Renal cortex interstitium (tissue), 15 donors: ENCODE measurements around the gene CEP85. TPM values are rescaled to one million over a fixed set of nuclear protein-coding genes. Genes with fewer than 3 reads are reported as not detected.

ENCODE experiments used
- DNase-seq, 11 donors: peaks; one replicate each; pipeline ENCODE4 v3.0.0-alpha.2; 2013; ENCODE audit warnings: low read depth in 9 of 11, low spot score in 4 of 11; ENCODE audit errors: extremely low read depth in 1 of 11
- long read RNA-seq, 16 experiments: transcript quantifications; one replicate each; lab custom pipeline, GENCODE V29; 2026
- polyA plus RNA-seq, 3 donors: library from polyadenylated mRNA; unstranded; fragments of 120-200 nt; gene quantifications; one replicate each; pipeline ENCODE4 v1.2.1, GENCODE V29; 2013; ENCODE audit not compliant: insufficient read length in 3 of 3

Gene CEP85, protein sequence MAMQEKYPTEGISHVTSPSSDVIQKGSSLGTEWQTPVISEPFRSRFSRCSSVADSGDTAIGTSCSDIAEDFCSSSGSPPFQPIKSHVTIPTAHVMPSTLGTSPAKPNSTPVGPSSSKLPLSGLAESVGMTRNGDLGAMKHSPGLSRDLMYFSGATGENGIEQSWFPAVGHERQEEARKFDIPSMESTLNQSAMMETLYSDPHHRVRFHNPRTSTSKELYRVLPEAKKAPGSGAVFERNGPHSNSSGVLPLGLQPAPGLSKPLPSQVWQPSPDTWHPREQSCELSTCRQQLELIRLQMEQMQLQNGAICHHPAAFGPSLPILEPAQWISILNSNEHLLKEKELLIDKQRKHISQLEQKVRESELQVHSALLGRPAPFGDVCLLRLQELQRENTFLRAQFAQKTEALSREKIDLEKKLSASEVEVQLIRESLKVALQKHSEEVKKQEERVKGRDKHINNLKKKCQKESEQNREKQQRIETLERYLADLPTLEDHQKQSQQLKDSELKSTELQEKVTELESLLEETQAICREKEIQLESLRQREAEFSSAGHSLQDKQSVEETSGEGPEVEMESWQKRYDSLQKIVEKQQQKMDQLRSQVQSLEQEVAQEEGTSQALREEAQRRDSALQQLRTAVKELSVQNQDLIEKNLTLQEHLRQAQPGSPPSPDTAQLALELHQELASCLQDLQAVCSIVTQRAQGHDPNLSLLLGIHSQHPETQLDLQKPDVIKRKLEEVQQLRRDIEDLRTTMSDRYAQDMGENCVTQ
- 10 to 100 TPM; 16.9 to 21.1 (median 17.9) TPM for polyA plus RNA-seq
- long read RNA-seq, donor 1: 0 reads
- long read RNA-seq, donor 2, partial matches to known transcripts: 0 of 1 reads
- long read RNA-seq, donor 2, other reads (novel, unspliced or antisense): 0 of 1 reads
- long read RNA-seq, donor 3, partial matches to known transcripts: 0 of 1 reads
- long read RNA-seq, donor 3, other reads (novel, unspliced or antisense): 0 of 1 reads
- long read RNA-seq, donor 4, partial matches to known transcripts: 0 of 1 reads
- long read RNA-seq, donor 4, other reads (novel, unspliced or antisense): 0 of 1 reads
- long read RNA-seq, donor 5: 0 reads
- long read RNA-seq, donor 6, partial matches to known transcripts: 8 of 9 reads
- long read RNA-seq, donor 6, other reads (novel, unspliced or antisense): 0 of 9 reads
- long read RNA-seq, donor 7: 0 reads
- long read RNA-seq, donor 8, partial matches to known transcripts: 9 of 10 reads
- long read RNA-seq, donor 8, other reads (novel, unspliced or antisense): 0 of 10 reads
- long read RNA-seq, donor 9: 0 reads
- long read RNA-seq, donor 10: 0 reads
- long read RNA-seq, donor 11, partial matches to known transcripts: 0 of 1 reads
- long read RNA-seq, donor 11, other reads (novel, unspliced or antisense): 0 of 1 reads
- long read RNA-seq, donor 12: 0 reads
- long read RNA-seq, donor 13, partial matches to known transcripts: 0 of 2 reads
- long read RNA-seq, donor 13, other reads (novel, unspliced or antisense): 0 of 2 reads
- long read RNA-seq, donor 14: 0 reads
- long read RNA-seq, donor 15: 0 reads
- long read RNA-seq, donor 16, partial matches to known transcripts: 5 of 5 reads
- long read RNA-seq, donor 16, other reads (novel, unspliced or antisense): 0 of 5 reads

DNA sequence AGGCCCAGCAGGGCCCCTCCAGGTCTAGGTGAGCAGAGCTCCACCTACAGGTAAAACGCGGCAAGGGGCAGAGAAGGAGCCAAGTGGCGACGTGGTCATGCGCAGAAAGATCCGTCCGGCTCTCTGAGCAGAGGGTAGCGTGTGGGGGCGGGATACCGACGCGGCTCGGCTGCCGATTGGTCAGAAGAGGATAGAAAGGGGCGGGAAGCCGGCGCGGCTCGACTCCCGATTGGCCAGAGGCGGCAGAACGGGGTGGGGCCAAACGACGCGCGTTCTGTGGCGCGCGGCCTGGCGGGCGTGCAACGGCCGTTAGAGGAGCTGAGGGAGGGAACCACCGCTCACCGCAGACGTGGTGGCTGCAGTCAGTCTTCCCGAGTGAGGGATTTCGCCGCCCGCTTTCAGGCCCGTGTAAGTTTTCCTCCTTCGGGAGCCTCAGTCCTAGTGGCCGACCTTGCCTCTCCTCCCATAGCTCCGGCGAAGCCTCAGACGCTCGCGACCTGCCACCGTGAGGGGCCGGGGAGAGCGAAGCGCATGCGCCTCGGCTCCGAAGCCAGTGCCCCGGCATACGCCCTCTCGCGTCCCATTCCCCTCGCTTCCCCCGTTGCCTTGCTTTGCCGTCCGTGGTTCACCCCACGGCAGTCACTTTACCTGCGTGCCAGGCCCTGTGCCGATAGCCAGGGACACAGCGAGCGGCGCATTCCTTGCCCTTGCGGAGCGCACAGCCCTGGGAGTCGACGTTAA lies at the start of gene CEP85:
TSS of gene CEP85 (plus strand) at position 298 of the 741 bp plus-strand sequence. CDS start 5,584 bp downstream, outside the sequence.
- peak; percentile 90 to 98 (median 94) for DNase-seq

DNA sequence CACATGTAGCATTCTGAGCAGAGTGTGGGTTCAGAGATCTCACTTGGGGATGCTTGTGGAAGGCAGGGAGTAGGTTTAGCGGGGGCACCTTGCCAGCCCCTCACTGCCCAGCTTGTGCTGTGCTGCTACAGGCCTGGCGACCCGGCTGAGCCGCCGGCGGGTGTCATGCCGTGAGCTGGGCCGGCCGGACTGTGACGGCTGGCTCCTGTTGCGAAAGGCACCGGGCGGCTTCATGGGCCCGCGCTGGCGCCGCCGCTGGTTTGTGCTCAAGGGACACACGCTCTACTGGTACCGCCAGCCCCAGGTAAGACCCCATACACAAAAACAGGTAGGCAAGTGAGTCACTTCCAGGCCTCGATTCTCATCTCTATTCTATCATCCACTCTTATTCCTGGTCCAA lies 49.1 kb upstream of the CEP85 start:
- no peak for DNase-seq

DNA sequence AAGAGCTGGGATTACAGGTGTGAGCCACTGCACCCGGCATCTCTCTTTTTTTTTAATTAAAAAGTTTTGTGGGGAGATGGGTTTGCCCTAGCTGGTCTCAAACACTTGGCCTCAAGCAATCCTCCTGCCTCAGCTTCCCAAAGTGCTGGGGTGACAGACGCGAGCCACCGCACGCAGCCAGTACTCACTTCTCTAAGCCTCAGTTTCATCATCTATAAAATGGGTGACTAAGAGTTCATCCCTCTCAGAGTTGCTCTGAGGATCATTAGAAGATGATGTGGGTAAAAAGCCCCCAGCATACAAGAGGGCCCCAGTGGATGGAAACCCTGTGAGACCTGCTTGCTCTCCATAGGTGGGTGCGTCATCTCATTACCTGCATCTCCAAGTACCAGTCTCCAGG lies 46.1 kb upstream of the CEP85 start:
- no peak for DNase-seq

DNA sequence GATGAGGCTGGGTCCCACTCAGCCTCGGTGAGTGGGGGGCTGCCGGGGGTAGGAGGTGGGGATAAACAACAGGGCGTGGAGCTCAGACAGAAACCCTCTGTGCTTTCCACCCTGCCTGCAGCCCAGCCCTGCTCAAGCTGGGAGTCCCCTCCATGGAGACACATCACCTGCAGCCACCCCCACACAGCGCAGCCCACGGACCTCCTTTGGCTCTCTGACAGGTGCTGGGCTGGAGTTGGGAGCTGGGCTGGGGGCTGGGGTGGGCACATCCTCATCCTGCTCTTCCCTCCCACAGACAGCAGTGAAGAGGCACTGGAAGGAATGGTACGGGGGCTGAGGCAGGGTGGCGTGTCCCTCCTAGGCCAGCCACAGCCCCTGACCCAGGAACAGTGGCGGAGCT lies 45.5 kb upstream of the CEP85 start:
- no peak for DNase-seq

DNA sequence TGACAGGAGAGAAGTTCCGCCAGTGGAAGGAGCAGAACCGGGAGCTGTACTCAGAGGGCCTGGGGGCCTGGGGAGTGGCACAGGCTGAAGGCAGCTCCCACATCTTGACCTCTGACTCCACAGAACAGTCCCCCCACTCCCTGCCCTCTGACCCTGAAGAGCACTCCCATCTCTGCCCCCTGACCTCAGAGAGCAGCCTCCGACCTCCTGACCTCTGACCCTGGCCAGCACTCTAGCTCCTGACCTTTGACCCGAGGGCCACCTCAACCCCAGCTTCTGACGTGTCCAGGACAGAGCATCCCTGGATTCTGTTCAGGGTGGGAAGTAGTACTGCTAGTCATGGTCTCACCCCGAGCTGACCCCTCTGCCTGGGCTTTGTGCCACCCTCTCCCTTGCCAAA lies 44.7 kb upstream of the CEP85 start:
- no peak for DNase-seq

DNA sequence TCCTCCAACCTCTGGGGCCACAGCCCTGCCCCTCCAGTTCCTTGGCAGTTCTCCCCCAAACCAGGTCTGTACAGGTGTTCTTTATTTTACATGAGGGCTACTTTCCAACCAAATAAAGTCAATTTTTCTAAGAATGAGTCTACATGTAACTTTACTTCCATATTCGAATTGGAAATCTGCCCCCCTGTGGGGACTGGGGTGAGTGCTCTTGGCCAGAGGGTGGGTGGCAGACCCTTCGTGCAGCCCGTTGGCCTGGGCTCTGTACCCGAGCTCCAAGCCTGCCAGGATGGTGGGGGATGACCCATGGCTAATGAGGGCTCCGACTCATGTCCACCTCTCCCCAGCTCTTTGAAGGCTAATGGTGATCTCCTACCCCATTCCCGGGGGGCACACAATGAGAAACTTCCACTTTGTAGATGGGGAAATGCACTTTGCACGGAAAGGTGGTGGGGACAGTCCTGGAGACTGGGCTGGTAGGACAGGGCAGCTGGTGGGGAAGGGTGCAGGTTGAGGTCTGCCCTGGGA lies 44.2 kb upstream of the CEP85 start:
- no peak for DNase-seq

DNA sequence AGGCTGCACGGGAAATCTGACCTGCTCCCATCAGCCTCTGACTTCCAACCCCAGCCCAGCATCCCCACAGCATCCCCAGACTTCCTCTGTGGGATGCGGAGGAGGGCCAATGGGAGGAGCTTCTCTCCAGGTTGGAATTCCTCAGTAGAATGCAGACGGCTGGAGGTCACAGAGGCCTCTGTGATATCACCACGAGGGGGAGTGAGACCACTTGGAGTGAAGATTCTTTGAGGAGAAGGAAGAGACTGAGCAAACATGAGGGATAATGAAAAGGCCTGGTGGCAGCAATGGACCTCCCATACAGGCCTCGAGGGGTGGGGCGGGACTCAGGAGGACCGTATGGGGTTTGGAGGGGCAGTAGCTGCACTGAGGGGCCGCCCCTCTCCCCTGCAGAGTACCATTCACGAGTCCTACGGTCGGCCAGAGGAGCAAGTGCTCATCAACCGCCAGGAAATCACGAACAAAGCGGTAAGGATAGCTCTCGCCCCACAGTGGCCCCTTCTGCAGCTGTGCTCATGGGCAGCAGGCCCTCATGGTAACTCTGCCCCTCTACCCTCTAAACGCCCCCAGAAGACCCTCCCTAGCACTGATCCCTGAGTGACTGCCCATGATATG lies 43.5 kb upstream of the CEP85 start, which contains the start of gene CATSPER4:
TSS of gene CATSPER4 (plus strand) at position 230 of the 615 bp plus-strand sequence. CDS start at position 256, 26 bp downstream.
- DNase-seq: peak in 6 of 11 donors; percentile 17 to 65 (median 54)

DNA sequence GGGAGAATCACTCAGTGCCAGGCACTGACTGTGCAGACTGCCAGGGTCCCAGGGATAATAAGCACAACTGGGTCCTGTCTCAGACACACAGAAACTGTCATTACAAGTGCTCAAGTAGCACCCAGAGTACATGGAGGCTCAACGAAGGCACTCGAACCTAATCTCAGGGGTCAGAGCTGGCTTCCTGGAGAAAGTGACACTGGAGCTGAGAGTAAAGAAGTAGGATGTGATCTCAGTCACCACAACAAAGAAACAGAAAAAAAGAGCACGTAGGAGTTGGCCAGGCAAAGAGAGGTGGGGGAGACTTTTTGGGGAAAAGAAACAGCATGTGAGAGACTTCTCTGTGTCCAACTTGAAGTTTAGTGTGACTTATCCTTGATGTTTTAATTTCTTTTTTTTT lies 42.3 kb upstream of the CEP85 start:
- no peak for DNase-seq

DNA sequence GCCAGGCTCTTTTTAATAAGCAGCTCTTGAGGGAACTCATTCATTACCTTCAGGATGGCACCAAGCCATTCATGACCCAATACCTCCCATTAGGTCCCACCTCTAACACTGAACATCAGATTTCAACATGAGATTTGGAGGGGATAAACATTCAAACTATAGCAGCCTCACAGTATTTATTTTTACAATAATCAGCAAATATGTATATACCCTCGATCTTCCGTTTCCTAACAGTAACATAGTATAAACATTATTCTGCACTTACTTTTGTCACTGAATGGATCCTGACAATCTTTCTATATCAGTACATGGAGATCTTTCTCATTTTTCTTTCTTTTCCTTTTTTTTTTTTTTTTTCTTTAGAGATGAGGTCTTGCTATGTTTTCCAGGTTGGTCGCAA lies 38.2 kb upstream of the CEP85 start:
- DNase-seq: no peak

DNA sequence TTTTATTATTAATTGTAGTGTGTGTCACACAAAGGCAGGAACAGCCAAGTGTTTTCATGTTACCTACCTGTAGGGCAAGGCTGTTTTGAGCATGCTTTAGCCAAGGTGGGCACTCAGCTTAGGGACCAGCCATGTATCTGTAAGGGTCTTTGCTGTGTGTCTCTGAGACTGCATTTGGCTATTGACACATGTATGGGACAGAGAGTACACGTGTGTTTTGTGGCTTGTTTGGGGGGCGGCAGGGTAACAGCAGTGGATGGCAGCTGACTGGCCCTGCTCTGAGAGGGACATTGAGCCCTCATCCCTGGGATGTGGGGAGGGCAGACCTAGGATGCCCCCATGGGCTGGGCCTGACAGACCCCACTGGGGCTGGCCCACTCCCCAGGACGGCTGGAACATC lies 36.7 kb upstream of the CEP85 start:
- DNase-seq: no peak

DNA sequence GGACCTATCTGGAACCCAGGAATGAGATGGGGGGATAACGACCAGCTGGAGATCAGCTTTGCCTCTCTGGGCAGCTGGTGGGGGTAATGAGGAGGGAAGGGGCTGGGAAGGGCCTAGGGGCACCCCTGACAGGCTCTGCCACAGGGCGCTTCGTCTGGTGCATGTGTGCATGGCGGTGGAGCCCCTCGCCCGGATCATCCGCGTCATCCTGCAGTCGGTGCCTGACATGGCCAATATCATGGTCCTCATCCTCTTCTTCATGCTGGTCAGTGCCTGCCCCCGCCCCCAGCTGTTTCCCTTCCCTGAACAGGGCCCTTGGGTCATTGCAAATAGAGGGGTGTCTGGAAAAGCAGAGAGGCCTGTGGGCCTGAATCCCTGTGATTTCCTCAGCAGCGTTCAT lies 36.2 kb upstream of the CEP85 start:
- no peak for DNase-seq

DNA sequence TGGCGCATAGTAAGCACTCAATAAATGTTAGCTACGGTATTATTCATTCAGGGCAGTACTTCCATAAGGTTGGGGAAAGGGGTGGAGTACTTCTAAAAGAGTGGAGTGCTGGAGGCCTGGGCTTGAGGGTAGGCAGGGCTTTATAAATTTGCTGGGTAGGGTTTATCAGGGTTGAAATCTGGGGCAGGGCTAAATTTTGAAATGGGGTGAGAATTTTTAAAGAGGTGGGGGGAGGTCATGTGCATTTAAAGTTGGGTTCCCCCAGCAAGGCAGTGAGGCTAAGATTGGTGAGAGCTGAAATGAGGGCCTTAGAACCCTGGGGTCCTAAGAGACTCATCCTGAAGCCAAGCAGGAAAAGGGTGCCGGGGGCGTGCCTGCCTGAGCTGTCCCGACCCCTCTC lies 33.6 kb upstream of the CEP85 start:
- no peak for DNase-seq

DNA sequence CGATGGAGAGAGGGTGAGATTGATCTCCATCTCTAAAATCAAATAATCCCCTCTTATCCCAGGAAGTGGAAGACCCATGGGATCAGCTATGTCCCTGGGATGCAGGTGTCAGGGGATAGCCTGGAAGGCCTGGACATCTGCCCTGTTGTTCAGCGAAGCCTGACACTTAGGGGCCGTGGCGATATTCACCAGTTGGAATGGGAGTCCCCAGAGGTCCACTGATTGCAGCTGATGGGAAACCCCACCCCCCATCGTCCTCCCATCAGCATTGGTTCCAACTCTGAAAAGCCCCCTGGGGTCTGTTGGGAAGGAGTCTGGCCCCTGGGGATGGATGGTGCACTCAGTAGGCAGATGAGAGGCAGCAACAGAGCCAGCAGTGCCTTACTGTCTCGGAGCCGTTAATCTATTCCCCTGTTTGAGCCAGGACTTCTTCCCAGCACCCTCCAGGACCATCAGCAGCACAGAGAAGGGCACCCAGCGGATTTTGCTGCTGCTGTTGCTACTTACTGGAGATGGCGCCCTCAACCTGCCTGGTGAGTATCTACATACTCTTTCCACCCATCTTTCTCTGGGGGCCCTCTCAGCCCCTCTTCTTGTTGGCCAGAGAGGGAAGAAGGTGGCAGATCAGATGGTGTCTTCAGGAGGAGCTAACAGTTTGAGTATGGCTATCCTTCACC lies 30.2 kb upstream of the CEP85 start:
- no peak for DNase-seq

DNA sequence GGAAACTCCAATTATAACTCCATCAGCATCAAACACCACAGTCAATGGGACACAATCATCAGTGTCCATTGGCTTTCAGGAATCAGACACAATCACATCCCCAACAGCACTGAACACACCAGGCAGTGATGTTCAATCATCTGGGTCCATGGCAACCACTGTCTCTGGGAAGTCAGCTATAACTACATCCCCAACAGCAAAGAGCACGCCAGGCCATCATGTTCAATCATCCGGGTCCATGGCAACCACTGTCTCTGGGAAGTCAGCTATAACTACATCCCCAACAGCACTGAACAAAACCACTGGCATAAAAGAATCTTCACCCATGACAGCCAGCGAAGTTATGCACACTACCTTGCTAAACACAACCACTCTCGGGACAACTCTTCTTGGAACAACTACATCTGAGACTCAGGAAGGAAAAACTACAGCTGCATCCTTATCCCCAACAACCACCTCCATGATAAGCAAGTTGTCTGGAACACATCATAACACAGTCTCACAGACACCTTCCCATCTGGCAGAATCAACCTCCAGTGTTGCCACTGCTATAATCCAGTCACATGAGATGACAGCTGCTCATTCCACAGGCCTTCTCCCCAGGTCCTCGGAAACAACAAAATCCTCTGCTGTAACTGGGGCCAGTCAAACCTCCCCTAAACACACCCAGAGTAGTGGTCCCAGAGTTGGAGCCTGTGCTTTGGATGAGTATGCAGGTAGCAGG lies 23.7 kb upstream of the CEP85 start:
- DNase-seq: no peak

DNA sequence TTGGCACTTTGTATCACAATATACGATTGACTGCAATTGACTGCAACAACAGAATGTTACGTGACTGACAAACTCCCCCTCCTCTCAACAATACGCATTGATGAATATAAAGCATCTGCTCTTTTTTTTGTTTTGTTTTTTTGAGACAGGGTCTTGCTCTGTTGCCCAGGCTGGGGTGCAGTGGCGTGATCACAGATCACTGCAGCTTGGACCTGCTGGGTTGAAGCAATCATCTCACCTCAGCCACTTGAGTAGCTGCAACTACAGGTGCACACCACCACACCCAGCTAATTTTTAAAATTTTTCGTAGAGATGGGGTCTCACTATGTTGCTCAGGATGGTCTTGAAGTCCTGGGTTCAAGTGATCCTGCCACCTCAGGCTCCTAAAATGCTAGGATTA lies 21.3 kb upstream of the CEP85 start:
- no peak for DNase-seq

DNA sequence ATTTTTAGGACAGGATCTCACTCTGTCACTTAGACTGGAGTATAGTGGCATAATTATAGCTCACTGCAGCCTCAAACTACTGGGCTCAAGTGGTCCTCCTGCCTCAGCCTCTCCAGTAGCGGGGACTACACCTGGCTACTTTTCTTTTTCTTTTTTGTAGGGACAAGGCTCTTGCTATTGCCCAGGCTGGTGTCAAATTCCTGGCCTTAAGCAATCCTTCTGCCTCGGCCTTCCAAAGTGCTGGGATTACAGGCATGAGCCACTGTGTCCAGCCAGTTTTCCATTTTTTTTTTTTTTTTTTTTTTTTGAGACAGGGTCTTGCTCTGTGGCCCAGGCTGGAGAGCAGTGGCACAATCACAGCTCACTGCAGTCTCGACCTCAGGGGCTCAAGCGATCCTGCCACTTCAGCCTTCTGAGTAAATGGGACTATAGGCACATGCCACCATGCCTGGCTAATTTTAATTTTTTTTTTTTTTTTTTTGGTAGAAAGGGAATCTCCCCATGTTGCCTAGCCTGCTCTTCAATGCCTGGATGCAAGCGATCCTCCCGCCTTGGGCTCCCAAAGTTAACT lies 20.6 kb upstream of the CEP85 start:
- DNase-seq: no peak
